ENCODE measurements around the gene PLA2G4B.

PLA2G4B gene

GRCh38 chr15:41801185-41801584 is 37.5 kb upstream of the PLA2G4B start:
- H3K9me3 Mint-ChIP-seq = no peaks in the 10 kb centered on the region
- no peak for DNase-seq
- CTCF ChIA-PET = interaction anchor here (1.0 to 1.9 kb wide), 3 partner anchors 9 to 26 kb away, joined by 3 to 7 read pairs (median 4); no protein-coding TSS in a partner anchor
- H3K27ac Mint-ChIP-seq = no peak overlapping the region
- H3K36me3 Mint-ChIP-seq = peaks cover 8% of the 10 kb centered on the region
- peaks cover 29% of the 10 kb centered on the region for H3K4me1 Mint-ChIP-seq
- H3K4me3 Mint-ChIP-seq = no peak overlapping the region
- H3K27me3 Mint-ChIP-seq = no peaks in the 10 kb centered on the region

- no peak overlapping the region for H3K27ac Mint-ChIP-seq
- CTCF ChIA-PET = interaction anchor here (1.4 to 2.0 kb wide), 4 partner anchors 9 to 28 kb away, joined by 3 to 17 read pairs (median 6); partner anchors contain the start of gene MAPKBP1
- peaks cover 22% of the 10 kb centered on the region for H3K4me1 Mint-ChIP-seq
- peaks cover 8% of the 10 kb centered on the region for H3K36me3 Mint-ChIP-seq
- no peaks in the 10 kb centered on the region for H3K27me3 Mint-ChIP-seq
- H3K4me3 Mint-ChIP-seq = no peak overlapping the region
- no peak for DNase-seq
- no peaks in the 10 kb centered on the region for H3K9me3 Mint-ChIP-seq
Measured at GRCh38 chr15:41801850-41802455, 36.7 kb upstream of the PLA2G4B start.

- CTCF ChIA-PET = interaction anchor here (0.6 to 10.1 kb wide), 4 partner anchors 32 to 901 kb away, joined by 3 to 253 read pairs (median 5); partner anchors contain the start of gene MAPKBP1
- Mint-ChIP-seq H3K9me3 (no peaks in the 10 kb centered on the region), H3K27ac (peak overlapping the region; percentile 67), H3K4me1 (peaks cover 17% of the 10 kb centered on the region), H3K27me3 (no peaks in the 10 kb centered on the region), H3K36me3 (peaks cover 10% of the 10 kb centered on the region), H3K4me3 (no peak overlapping the region)
- no peak for DNase-seq
Measured at GRCh38 chr15:41804361-41804760, 34.3 kb upstream of the PLA2G4B start.

GRCh38 chr15:41804916-41805666 is 33.6 kb upstream of the PLA2G4B start:
- Mint-ChIP-seq H3K36me3 (peaks cover 10% of the 10 kb centered on the region), H3K27ac (peak overlapping the region; percentile 67), H3K27me3 (no peaks in the 10 kb centered on the region), H3K9me3 (no peaks in the 10 kb centered on the region), H3K4me3 (no peak overlapping the region), H3K4me1 (peaks cover 21% of the 10 kb centered on the region)
- DNase-seq = no peak
- CTCF ChIA-PET = interaction anchor here (0.9 to 10.1 kb wide), 3 partner anchors 33 to 110 kb away, joined by 3 to 253 read pairs (median 7); partner anchors contain the start of gene MAPKBP1

- no peak overlapping the region for H3K4me3 Mint-ChIP-seq
- no peak overlapping the region for H3K27ac Mint-ChIP-seq
- H3K4me1 Mint-ChIP-seq = peaks cover 25% of the 10 kb centered on the region
- no peaks in the 10 kb centered on the region for H3K27me3 Mint-ChIP-seq
- H3K36me3 Mint-ChIP-seq = peaks cover 7% of the 10 kb centered on the region
- CTCF ChIA-PET = interaction anchor here (2.2 to 10.1 kb wide), 2 partner anchors 34 to 99 kb away, joined by 7 to 253 read pairs; partner anchors contain the start of gene MAPKBP1
- H3K9me3 Mint-ChIP-seq = no peaks in the 10 kb centered on the region
- no peak for DNase-seq
Measured at GRCh38 chr15:41805711-41806110, 32.9 kb upstream of the PLA2G4B start.

- Mint-ChIP-seq H3K4me3 (no peak overlapping the region), H3K36me3 (peaks cover 2% of the 10 kb centered on the region), H3K27ac (peak overlapping the region; percentile 33), H3K27me3 (no peaks in the 10 kb centered on the region), H3K9me3 (no peaks in the 10 kb centered on the region), H3K4me1 (peaks cover 33% of the 10 kb centered on the region)
- DNase-seq = no peak
- CTCF ChIA-PET = interaction anchor here (10.1 kb wide), 1 partner anchor 34 kb away, joined by 253 read pairs; the partner anchor contains the start of gene MAPKBP1
Measured at GRCh38 chr15:41806291-41807181, 32.1 kb upstream of the PLA2G4B start.

GRCh38 chr15:41809121-41809520 is 29.5 kb upstream of the PLA2G4B start:
- Mint-ChIP-seq H3K27ac (no peak overlapping the region), H3K27me3 (no peaks in the 10 kb centered on the region), H3K36me3 (peaks cover 8% of the 10 kb centered on the region), H3K4me1 (peaks cover 43% of the 10 kb centered on the region), H3K4me3 (no peak overlapping the region), H3K9me3 (no peaks in the 10 kb centered on the region)
- DNase-seq = no peak
- CTCF ChIA-PET = interaction anchor here (0.7 to 10.1 kb wide), 8 partner anchors 8 to 251 kb away, joined by 3 to 253 read pairs (median 17); partner anchors contain the start of gene MAPKBP1

- H3K4me1 Mint-ChIP-seq = peaks cover 40% of the 10 kb centered on the region
- CTCF ChIA-PET = interaction anchor here (0.7 to 10.1 kb wide), 13 partner anchors 8 to 344 kb away, joined by 3 to 253 read pairs (median 15); partner anchors contain the start of gene MAPKBP1
- no peak overlapping the region for H3K4me3 Mint-ChIP-seq
- DNase-seq = no peak
- H3K27ac Mint-ChIP-seq = no peak overlapping the region
- peaks cover 10% of the 10 kb centered on the region for H3K36me3 Mint-ChIP-seq
- no peaks in the 10 kb centered on the region for H3K9me3 Mint-ChIP-seq
- H3K27me3 Mint-ChIP-seq = no peaks in the 10 kb centered on the region
Measured at GRCh38 chr15:41809526-41810220, 29.0 kb upstream of the PLA2G4B start.

- no peak for DNase-seq
- no peaks in the 10 kb centered on the region for H3K27me3 Mint-ChIP-seq
- peaks cover 10% of the 10 kb centered on the region for H3K36me3 Mint-ChIP-seq
- H3K27ac Mint-ChIP-seq = peak overlapping the region; percentile 62
- no peaks in the 10 kb centered on the region for H3K9me3 Mint-ChIP-seq
- H3K4me1 Mint-ChIP-seq = peaks cover 30% of the 10 kb centered on the region
- no peak overlapping the region for H3K4me3 Mint-ChIP-seq
- CTCF ChIA-PET = interaction anchor here (0.7 to 10.1 kb wide), 24 partner anchors 10 to 514 kb away, joined by 3 to 253 read pairs (median 6); partner anchors contain the start of genes MAPKBP1 and PLA2G4B
Measured at GRCh38 chr15:41810651-41811431, 27.8 kb upstream of the PLA2G4B start.

GRCh38 chr15:41811432-41812195 is 27.0 kb upstream of the PLA2G4B start:
- Mint-ChIP-seq H3K4me1 (peaks cover 29% of the 10 kb centered on the region), H3K27me3 (no peaks in the 10 kb centered on the region), H3K27ac (peak overlapping the region; percentile 62), H3K9me3 (no peaks in the 10 kb centered on the region), H3K4me3 (no peak overlapping the region), H3K36me3 (peaks cover 10% of the 10 kb centered on the region)
- peak; percentile 83 for DNase-seq
- CTCF ChIA-PET = interaction anchor here (0.6 to 10.1 kb wide), 27 partner anchors 9 to 350 kb away, joined by 3 to 253 read pairs (median 6); partner anchors contain the start of genes MAPKBP1 and PLA2G4B

- H3K4me3 Mint-ChIP-seq = no peak overlapping the region
- H3K36me3 Mint-ChIP-seq = peaks cover 19% of the 10 kb centered on the region
- H3K4me1 Mint-ChIP-seq = peaks cover 29% of the 10 kb centered on the region
- H3K9me3 Mint-ChIP-seq = no peaks in the 10 kb centered on the region
- H3K27ac Mint-ChIP-seq = no peak overlapping the region
- no peak for DNase-seq
- H3K27me3 Mint-ChIP-seq = no peaks in the 10 kb centered on the region
- CTCF ChIA-PET = interaction anchor here (1.4 to 10.1 kb wide), 9 partner anchors 19 to 209 kb away, joined by 4 to 253 read pairs (median 18); partner anchors contain the start of gene MAPKBP1
Measured at GRCh38 chr15:41812820-41813375, 25.7 kb upstream of the PLA2G4B start.
